Pancreas (tissue), 10 donors: ENCODE data around the gene EXO5. TPM values are rescaled to one million over a fixed set of nuclear protein-coding genes. Genes with fewer than 3 reads are reported as not detected.

Experiments
- ATAC-seq, 4 donors: fragments of 200-7000 bp; cut with Tn5 transposase; one replicate each; pipeline versions ENCODE4 v1.8.0 to v1.9.1; 2020; ENCODE audit warnings: mild to moderate bottlenecking in 4 of 4, moderate library complexity in 4 of 4
- DNase-seq, 6 donors: peaks; one replicate each; pipeline ENCODE4 v3.0.0-alpha.2; 2020
- FAIRE-seq: peaks from 2 replicates; lab custom pipeline; 2012; peaks lifted over from hg19 to GRCh38; lab: Jason Lieb, UNC
- H3K27ac ChIP-seq, 4 donors: fragments of 200-600 bp; sonication (generic); 1 replicate in 3 of 4; 2 replicates in 1 of 4; pipeline versions ENCODE4 v1.5.0 to v1.8.0; 2020
- H3K27me3 ChIP-seq, 4 donors: fragments of 200-600 bp; one replicate each; pipeline ENCODE4 v1.8.0; 2021
- H3K36me3 ChIP-seq, 3 donors: fragments of 200-600 bp; sonication (generic) in 1 of 3; one replicate each; pipeline versions ENCODE4 v1.5.0 to v1.8.0; 2020 to 2021
- H3K4me1 ChIP-seq, 3 donors: fragments of 200-600 bp; one replicate each; pipeline ENCODE4 v1.8.0; 2021
- H3K4me3 ChIP-seq, 4 donors: fragments of 200-600 bp; sonication (generic) in 2 of 4; one replicate each; pipeline versions ENCODE4 v1.5.0 to v1.8.0; 2020 to 2021
- H3K9me3 ChIP-seq, 4 donors: fragments of 200-600 bp; one replicate each; pipeline ENCODE4 v1.8.0; 2021
- CTCF ChIP-seq, 4 donors: fragments of 200-600 bp; sonication (generic) in 3 of 4; IDR thresholded peaks; one replicate each; pipeline versions ENCODE4 v1.5.0 to v1.8.0; 2021; ENCODE audit warnings: antibody characterized with exemption in 4 of 4
- WGBS, 2 donors: extraction: QIAGEN DNeasy Blood & Tissue Kit; methylation state at CpG; one replicate each; pipeline ENCODE4 v1.1.7; 2013; 5-methylcytosine and 5-hydroxymethylcytosine counted together
- intact Hi-C, 3 donors: fragments of 100-400 bp; cut with DNase I; formaldehyde crosslinking; loops; one replicate each; pipeline versions ENCODE4 v1.11.1 to v1.14.2; 2022
- polyA plus RNA-seq, 2 donors: library from polyadenylated mRNA; stranded (reverse); fragments of 200-250 nt; gene quantifications; one replicate each; pipeline ENCODE4 v1.2.3, GENCODE V29; 2013
- total RNA-seq, 6 donors: library from RNA; stranded (reverse); fragmentation: NEBNext Ultra II Directional in 4 of 6; extraction: Animal tissue kit (Norgen Biotek cat#: 25700) in 4 of 6; gene quantifications; one replicate each; pipeline versions ENCODE4 v1.2.1 to v1.2.4, GENCODE V29; 2021 to 2023
- donor health status: healthy with polysubstance abuse.
- donor health status: DM: no; HTN: no; CAD: no; lungs with moderate emphysema.
- donor health status: DM: no; HTN: no; CAD: no.
- donor health status: control.
- donor health status: control.
- donor health status: Bipolar disorder and iron deficiency.
- donor health status: DM: yes; HTN: yes; CAD: no.
- donor health status: DM: no; HTN: no; CAD: no.
- donor health status: DM: no; HTN: no; CAD: no.
- donor health status: DM: yes; HTN: yes; CAD: no.

The EXO5 gene
- total and polyA plus RNA-seq, 8 donors = 1.9 to 6.1 (median 3.2) TPM

- Histone ChIP-seq H3K9me3 (no peaks in the 10 kb centered on the region), H3K4me3 (no peak overlapping the region), H3K36me3 (no peaks in the 10 kb centered on the region), H3K27ac (no peak overlapping the region), H3K27me3 (no peaks in the 10 kb centered on the region), H3K4me1 (no peaks in the 10 kb centered on the region)
- no peak for ATAC-seq
- intact Hi-C loops = no loop called here
- FAIRE-seq = no peak
- no peak for DNase-seq
- no peak for TF ChIP-seq CTCF (IDR thresholded peaks at IDR 0.05)
- 74 to 88% methylated on average over 2 of the region's 2 CpGs for WGBS, 2 donors
Observed at GRCh38 chr1:40562185-40562584, 53.6 kb downstream of the EXO5 start.

- ATAC-seq (no peak), FAIRE-seq (no peak), DNase-seq (no peak)
- Histone ChIP-seq H3K27ac (no peak overlapping the region), H3K36me3 (no peaks in the 10 kb centered on the region), H3K27me3 (no peaks in the 10 kb centered on the region), H3K9me3 (no peaks in the 10 kb centered on the region), H3K4me1 (no peaks in the 10 kb centered on the region), H3K4me3 (no peak overlapping the region)
- 74 to 79% methylated on average over 4 of the region's 4 CpGs for WGBS, 2 donors
- TF ChIP-seq CTCF (IDR thresholded peaks at IDR 0.05) = no peak
- intact Hi-C loops = no loop called here
Observed at GRCh38 chr1:40563266-40563665, 54.7 kb downstream of the EXO5 start.

GRCh38 chr1:40564506-40564905 lies 55.9 kb downstream of the EXO5 start:
- intact Hi-C loops = no loop called here
- TF ChIP-seq CTCF (IDR thresholded peaks at IDR 0.05) = no peak
- Histone ChIP-seq H3K27me3 (no peaks in the 10 kb centered on the region), H3K36me3 (no peaks in the 10 kb centered on the region), H3K4me3 (no peak overlapping the region), H3K27ac (no peak overlapping the region), H3K9me3 (no peaks in the 10 kb centered on the region), H3K4me1 (no peaks in the 10 kb centered on the region)
- FAIRE-seq (no peak), DNase-seq (no peak), ATAC-seq (no peak)
- 60 to 61% methylated on average over 3 of the region's 3 CpGs for WGBS, 2 donors

- no peaks in the 10 kb centered on the region for H3K9me3 ChIP-seq
- TF ChIP-seq CTCF (IDR thresholded peaks at IDR 0.05) = no peak
- DNase-seq (no peak), ATAC-seq (no peak), FAIRE-seq (no peak)
- intact Hi-C loops = no loop called here
- 78 to 94% methylated on average over 3 of the region's 3 CpGs for WGBS, 2 donors
- no peak overlapping the region for H3K27ac ChIP-seq
- no peaks in the 10 kb centered on the region for H3K4me1 ChIP-seq
- H3K4me3 ChIP-seq = no peak overlapping the region
- no peaks in the 10 kb centered on the region for H3K36me3 ChIP-seq
- H3K27me3 ChIP-seq = no peaks in the 10 kb centered on the region
Observed at GRCh38 chr1:40564913-40565312, 56.3 kb downstream of the EXO5 start.

Other genes with a start within 250 kb of the EXO5 start
- 10 to 100 TPM in 1 of 6 donors, 1 to 10 TPM in 3, under 1 TPM in 2; 0.55 to 10.9 (median 1.8) TPM for gene COL9A2, start 191.5 kb upstream of the EXO5 start, total RNA-seq
- gene COL9A2, start 191.5 kb upstream of the EXO5 start, polyA plus RNA-seq = 1 to 10 TPM; 5.4 to 7.5 TPM
- gene SMAP2, start 135.0 kb upstream of the EXO5 start, total RNA-seq = 10 to 100 TPM in 3 of 6 donors, 1 to 10 TPM in 3; 7.2 to 26.1 (median 12.3) TPM
- gene SMAP2, start 135.0 kb upstream of the EXO5 start, polyA plus RNA-seq = 10 to 100 TPM in 1 of 2 donors, 1 to 10 TPM in 1; 9.6 to 19.0 TPM
- gene ZFP69B, start 58.3 kb upstream of the EXO5 start, total RNA-seq = 1 to 10 TPM; 1.0 to 2.4 (median 2.1) TPM
- under 1 TPM; 0.85 to 0.95 TPM for gene ZFP69B, start 58.3 kb upstream of the EXO5 start, polyA plus RNA-seq
- gene ZFP69, start 31.5 kb upstream of the EXO5 start, total RNA-seq = 1 to 10 TPM; 1.2 to 2.5 (median 1.4) TPM
- 1 to 10 TPM; 2.2 to 2.8 TPM for gene ZFP69, start 31.5 kb upstream of the EXO5 start, polyA plus RNA-seq
- 1 to 10 TPM; 1.6 to 4.1 (median 2.9) TPM for gene ZNF684, start 22.9 kb downstream of the EXO5 start, total RNA-seq
- 1 to 10 TPM; 2.3 to 5.3 TPM for gene ZNF684, start 22.9 kb downstream of the EXO5 start, polyA plus RNA-seq
- gene RIMS3, start 156.9 kb downstream of the EXO5 start, total RNA-seq = 1 to 10 TPM in 1 of 6 donors, under 1 TPM in 5; 0.55 to 2.7 (median 0.77) TPM
- under 1 TPM; 0.49 to 0.54 TPM for gene RIMS3, start 156.9 kb downstream of the EXO5 start, polyA plus RNA-seq
- 10 to 100 TPM; 23.0 to 39.6 (median 28.2) TPM for gene NFYC, start 182.9 kb downstream of the EXO5 start, total RNA-seq
- gene NFYC, start 182.9 kb downstream of the EXO5 start, polyA plus RNA-seq = 10 to 100 TPM; 21.3 to 33.8 TPM